GM12801 (cell line): ENCODE results near the gene UQCC3.

ENCODE experiments used
- CTCF ChIP-seq: IDR thresholded peaks from one replicate; pipeline ENCODE4 v1.5.1; 2011; ENCODE audit warnings: control low read depth; ENCODE audit not compliant: insufficient read length; ENCODE audit errors: extremely low read depth

The UQCC3 gene

GRCh38 chr11:62669420-62670161, 1.9 kb upstream of the UQCC3 start:
- TF ChIP-seq CTCF, result no peak

- no peak for TF ChIP-seq CTCF
Observed at GRCh38 chr11:62671236-62671607, 251 bp upstream of the UQCC3 start.

- TF ChIP-seq CTCF, result no peak
Observed at GRCh38 chr11:62673196-62673525, 1.7 kb downstream of the UQCC3 start.

GRCh38 chr11:62676698-62677097, 5.2 kb downstream of the UQCC3 start:
- TF ChIP-seq CTCF, result no peak

- TF ChIP-seq CTCF, result no peak
Observed at GRCh38 chr11:62677156-62677555, 5.7 kb downstream of the UQCC3 start.

- TF ChIP-seq CTCF, result no peak
Observed at GRCh38 chr11:62677714-62678113, 6.2 kb downstream of the UQCC3 start.

GRCh38 chr11:62678433-62678769, 6.9 kb downstream of the UQCC3 start:
- TF ChIP-seq CTCF, result no peak
